WERI-Rb-1 (cell line): ENCODE results near the gene LCOR.

Experiments
- DNase-seq: peaks from one replicate; pipeline ENCODE4 v3.0.0-alpha.2; 2020
- H3K27ac ChIP-seq: fragments of 250-450 bp; sonication (Bioruptor Pico); 2 replicates; pipeline ENCODE4 v1.5.1; 2020; ENCODE audit warnings: mild to moderate bottlenecking, moderate library complexity
- H3K27me3 ChIP-seq: fragments of 250-450 bp; sonication (Bioruptor Pico); 2 replicates; pipeline ENCODE4 v1.5.1; 2021; ENCODE audit warnings: mild to moderate bottlenecking, low read depth, moderate library complexity; ENCODE audit not compliant: insufficient read depth, severe bottlenecking
- H3K36me3 ChIP-seq: fragments of 250-450 bp; sonication (Bioruptor Pico); 2 replicates; pipeline ENCODE4 v1.5.1; 2020; ENCODE audit warnings: mild to moderate bottlenecking, moderate library complexity
- H3K4me3 ChIP-seq: 2 replicates; pipeline ENCODE4 v1.5.1; 2011; ENCODE audit warnings: low read depth, mild to moderate bottlenecking, control low read depth, low read length
- H3K9me3 ChIP-seq: fragments of 250-450 bp; sonication (Bioruptor Pico); 2 replicates; pipeline ENCODE4 v1.5.1; 2021; ENCODE audit warnings: mild to moderate bottlenecking, moderate library complexity; ENCODE audit not compliant: severe bottlenecking
- CTCF ChIP-seq: IDR thresholded peaks from 2 replicates; pipeline ENCODE4 v1.5.1; 2011; ENCODE audit warnings: low read depth, mild to moderate bottlenecking, control low read depth, inconsistent platforms, low read length

LCOR gene

GRCh38 chr10:96833220-96834001 is 1.3 kb downstream of the LCOR start:
- DNase-seq, result peak; percentile 65
- no peak for TF ChIP-seq CTCF
- Histone ChIP-seq H3K9me3 (no peaks in the 10 kb centered on the region), H3K27ac (peak overlapping the region; percentile 98), H3K27me3 (no peaks in the 10 kb centered on the region), H3K4me3 (peak overlapping the region; percentile 75), H3K36me3 (peaks cover 19% of the 10 kb centered on the region)

- Histone ChIP-seq H3K36me3 (peaks cover 22% of the 10 kb centered on the region), H3K9me3 (no peaks in the 10 kb centered on the region), H3K27ac (peak overlapping the region; percentile 98), H3K4me3 (peak overlapping the region; percentile 75), H3K27me3 (no peaks in the 10 kb centered on the region)
- no peak for DNase-seq
- TF ChIP-seq CTCF, result no peak
Observed at GRCh38 chr10:96834120-96834519, 2.0 kb downstream of the LCOR start.

GRCh38 chr10:96835899-96836298 is 3.8 kb downstream of the LCOR start:
- no peaks in the 10 kb centered on the region for H3K27me3 ChIP-seq
- DNase-seq, result no peak
- no peak overlapping the region for H3K4me3 ChIP-seq
- TF ChIP-seq CTCF, result no peak
- no peak overlapping the region for H3K27ac ChIP-seq
- H3K9me3 ChIP-seq, result no peaks in the 10 kb centered on the region
- H3K36me3 ChIP-seq, result peaks cover 25% of the 10 kb centered on the region

GRCh38 chr10:96838529-96838928 is 6.4 kb downstream of the LCOR start:
- Histone ChIP-seq H3K9me3 (no peaks in the 10 kb centered on the region), H3K27me3 (no peaks in the 10 kb centered on the region), H3K27ac (no peak overlapping the region), H3K36me3 (peaks cover 19% of the 10 kb centered on the region), H3K4me3 (no peak overlapping the region)
- no peak for TF ChIP-seq CTCF
- DNase-seq, result no peak

- Histone ChIP-seq H3K4me3 (no peak overlapping the region), H3K9me3 (no peaks in the 10 kb centered on the region), H3K27me3 (no peaks in the 10 kb centered on the region), H3K36me3 (peaks cover 10% of the 10 kb centered on the region), H3K27ac (no peak overlapping the region)
- DNase-seq, result no peak
- no peak for TF ChIP-seq CTCF
Observed at GRCh38 chr10:96840841-96841518, 8.9 kb downstream of the LCOR start.
